Fibroblast of peridontal ligament (primary cell): ENCODE results near the gene BTF3L4.
A peak's percentile ranks its signal among the peaks of the same experiment; 100 is the strongest.

Source experiments
- DNase-seq: peaks from one replicate; pipeline ENCODE4 v3.0.0-alpha.2; 2010; ENCODE audit errors: extremely low read depth

The BTF3L4 gene

DNA sequence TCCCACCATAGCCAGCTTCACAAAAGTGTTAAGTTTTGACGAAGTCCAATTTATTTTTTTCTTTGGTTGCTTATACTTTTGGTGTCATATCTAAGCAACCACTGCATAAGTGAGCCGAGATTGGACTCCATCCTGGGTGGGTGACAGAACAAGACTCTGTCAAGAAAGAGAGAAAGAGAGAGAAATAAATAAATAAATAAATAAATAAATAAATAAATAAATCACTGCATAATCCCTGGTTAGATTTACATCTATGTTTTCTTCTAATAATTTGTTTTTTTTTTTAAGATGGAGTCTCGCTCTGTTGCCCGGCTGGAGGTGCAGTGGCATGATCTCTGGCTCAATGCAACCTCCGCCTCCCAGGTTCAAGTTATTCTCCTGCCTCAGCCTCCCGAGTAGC is 67.5 kb downstream of the BTF3L4 start:
- DNase-seq: no peak

GRCh38 chr1:52125736-52126359 is 69.8 kb downstream of the BTF3L4 start:
- DNase-seq: no peak

- DNase-seq: peak; percentile 84
Measured at GRCh38 chr1:52127181-52128180, 71.4 kb downstream of the BTF3L4 start.

DNA sequence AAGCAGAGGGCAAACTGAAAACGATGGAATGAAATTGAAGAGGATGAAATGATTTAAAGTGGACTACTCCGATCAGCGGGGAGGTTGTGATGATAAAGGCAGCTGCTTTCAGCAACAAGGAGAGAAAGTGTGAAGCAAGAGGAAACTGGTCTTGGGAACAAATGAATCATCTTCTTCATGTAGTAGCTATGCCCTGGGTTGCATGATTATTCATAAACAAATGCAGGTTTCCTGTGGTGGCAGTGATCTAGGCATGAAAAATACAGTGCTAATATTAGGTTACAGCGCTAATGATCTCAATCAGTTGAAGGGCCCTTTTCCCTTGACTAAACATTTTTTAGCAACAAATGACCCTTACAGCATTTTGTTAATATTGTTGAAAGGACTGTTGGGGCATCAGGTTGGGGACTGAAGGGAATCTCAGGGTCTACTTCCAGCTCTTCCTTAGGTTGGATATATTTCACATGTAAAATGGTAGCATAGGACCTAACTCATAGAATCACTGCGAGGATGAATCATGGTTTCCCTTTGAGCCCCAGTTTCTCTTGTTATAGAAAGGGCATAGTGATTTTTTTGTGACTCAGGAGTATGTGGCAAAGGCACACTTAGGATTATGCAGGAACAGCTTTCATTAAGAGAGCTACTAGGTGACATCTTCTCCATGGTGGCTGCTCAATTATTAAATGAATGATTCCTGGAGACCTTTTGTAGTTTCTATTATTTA is 83.9 kb downstream of the BTF3L4 start:
- DNase-seq: peak; percentile 83
